ENCODE results near the gene LCN6.

DNA sequence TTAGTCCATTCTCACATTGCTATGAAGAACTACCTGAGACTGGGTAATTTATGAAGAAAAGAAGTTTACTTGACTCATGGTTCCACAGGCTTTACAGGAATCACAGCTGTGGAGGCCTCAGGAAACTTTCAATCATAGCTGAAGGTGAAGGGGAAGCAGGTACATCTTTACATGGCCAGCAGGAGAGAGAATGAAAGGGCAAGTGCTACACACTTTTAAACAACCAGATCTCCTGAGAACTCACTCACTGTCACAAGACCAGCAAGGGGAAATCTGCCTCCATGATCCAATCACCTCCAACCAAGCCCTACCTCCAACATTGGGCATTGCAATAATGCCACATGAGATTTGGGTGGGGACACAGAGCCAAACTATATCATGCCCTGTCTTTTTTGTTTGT is 3.5 kb upstream of the LCN6 start:
- no peak for TF ChIP-seq POLR2A (IDR thresholded peaks at IDR 0.05)
- TF ChIP-seq, protein P1, sequence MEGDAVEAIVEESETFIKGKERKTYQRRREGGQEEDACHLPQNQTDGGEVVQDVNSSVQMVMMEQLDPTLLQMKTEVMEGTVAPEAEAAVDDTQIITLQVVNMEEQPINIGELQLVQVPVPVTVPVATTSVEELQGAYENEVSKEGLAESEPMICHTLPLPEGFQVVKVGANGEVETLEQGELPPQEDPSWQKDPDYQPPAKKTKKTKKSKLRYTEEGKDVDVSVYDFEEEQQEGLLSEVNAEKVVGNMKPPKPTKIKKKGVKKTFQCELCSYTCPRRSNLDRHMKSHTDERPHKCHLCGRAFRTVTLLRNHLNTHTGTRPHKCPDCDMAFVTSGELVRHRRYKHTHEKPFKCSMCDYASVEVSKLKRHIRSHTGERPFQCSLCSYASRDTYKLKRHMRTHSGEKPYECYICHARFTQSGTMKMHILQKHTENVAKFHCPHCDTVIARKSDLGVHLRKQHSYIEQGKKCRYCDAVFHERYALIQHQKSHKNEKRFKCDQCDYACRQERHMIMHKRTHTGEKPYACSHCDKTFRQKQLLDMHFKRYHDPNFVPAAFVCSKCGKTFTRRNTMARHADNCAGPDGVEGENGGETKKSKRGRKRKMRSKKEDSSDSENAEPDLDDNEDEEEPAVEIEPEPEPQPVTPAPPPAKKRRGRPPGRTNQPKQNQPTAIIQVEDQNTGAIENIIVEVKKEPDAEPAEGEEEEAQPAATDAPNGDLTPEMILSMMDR (IDR thresholded peaks at IDR 0.05) = no peak
